ENCODE measurements around the gene B3GALT6. TPM values are rescaled to one million over a fixed set of nuclear protein-coding genes. Genes with fewer than 3 reads are reported as not detected.

B3GALT6 gene
- 20.5 and 27.3 TPM in 2 replicates for total RNA-seq

GRCh38 chr1:1232208-1232795 lies at the start of gene B3GALT6:
TSS of gene B3GALT6 (plus strand) at chr1:1232237. CDS start at chr1:1232279, 42 bp downstream.

DNA sequence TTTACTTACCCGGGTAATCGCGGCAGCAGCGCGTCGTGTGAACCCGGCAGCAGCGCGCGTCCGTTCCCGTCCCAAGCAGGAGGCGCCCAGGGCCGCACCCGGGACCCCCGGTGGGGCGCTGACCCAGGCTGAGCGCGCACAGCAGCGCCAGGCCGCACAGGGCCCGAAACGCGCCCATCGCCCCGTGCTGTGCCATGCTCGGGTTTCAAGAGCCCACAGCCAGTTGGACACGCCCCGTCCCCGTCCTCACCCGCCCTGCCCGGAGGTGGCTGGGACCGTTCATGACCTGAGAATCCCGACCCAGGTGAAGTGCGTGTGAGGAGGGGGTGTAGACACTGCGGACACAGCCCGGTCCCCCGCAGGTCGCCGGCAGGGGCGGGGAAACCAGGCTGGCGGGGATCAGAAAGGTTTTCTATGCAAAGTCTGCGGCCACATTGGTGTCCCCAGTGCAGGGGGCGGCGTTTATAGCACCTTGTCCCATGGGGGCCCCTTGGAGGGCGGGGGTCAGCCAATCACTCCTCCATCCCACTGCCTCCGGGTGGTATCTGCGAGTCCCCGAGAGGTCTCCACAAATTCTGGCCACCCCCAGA lies 25.6 kb upstream of the B3GALT6 start, which contains the start of gene TNFRSF18:
Gene TNFRSF18, minus strand, starts transcription at position 217 of the 590 bp plus-strand sequence. Its CDS starts 21 bp downstream, at position 196.

DNA sequence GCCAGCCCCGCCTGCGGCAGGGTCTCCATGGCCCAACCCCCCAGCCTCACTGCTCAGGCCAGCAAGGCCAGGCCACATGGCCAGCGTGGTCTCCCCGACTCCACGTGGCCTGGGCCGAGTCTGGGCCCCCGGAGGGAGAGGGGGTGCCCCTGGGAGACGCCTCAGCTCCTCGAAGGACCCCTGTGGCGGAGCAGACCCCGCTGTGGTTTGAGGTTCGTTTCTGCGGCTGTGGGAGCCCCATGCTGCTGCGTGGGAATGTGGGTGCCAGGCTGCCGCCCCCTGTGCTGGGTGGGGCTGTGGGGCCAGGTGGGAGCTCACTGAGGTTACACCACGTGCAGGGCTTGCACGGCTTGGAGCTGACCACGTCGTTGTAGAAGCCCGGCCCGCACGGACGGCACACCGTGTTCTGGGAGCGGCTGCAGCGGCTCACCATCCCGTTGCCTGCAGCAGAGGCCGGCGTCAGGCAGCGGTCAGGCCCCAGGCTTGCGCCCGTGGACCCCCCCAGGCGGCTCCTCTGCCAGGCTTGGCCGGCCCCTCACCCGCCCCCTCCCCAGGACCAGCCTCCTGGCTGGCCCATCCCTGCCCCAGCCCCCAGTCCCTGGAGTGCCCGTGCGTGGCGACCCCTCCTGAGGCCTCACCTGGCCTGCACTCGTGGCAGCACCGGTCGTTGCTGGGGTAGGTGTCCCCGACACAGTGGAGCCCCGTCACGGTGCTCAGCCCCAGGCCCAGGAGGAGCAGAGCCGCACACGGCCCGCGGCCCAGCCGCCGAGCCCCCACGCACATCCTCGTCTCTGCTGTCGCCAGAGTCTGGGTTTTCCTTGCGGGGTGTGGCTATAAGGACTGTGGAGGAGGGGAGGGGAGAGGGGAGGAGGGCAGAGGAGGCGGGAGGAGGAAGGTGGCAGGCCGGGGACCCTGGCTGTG lies 18.4 kb upstream of the B3GALT6 start, which contains the start of gene TNFRSF4:
Gene TNFRSF4, minus strand, starts transcription at position 809 of the 921 bp plus-strand sequence. Its CDS starts 26 bp downstream, at position 783.

GRCh38 chr1:1231400-1232207 lies 433 bp upstream of the B3GALT6 start, which contains the start of gene SDF4:
TSS of gene SDF4 (minus strand) at chr1:1232001. CDS start at chr1:1228772, 3,229 bp downstream.

DNA sequence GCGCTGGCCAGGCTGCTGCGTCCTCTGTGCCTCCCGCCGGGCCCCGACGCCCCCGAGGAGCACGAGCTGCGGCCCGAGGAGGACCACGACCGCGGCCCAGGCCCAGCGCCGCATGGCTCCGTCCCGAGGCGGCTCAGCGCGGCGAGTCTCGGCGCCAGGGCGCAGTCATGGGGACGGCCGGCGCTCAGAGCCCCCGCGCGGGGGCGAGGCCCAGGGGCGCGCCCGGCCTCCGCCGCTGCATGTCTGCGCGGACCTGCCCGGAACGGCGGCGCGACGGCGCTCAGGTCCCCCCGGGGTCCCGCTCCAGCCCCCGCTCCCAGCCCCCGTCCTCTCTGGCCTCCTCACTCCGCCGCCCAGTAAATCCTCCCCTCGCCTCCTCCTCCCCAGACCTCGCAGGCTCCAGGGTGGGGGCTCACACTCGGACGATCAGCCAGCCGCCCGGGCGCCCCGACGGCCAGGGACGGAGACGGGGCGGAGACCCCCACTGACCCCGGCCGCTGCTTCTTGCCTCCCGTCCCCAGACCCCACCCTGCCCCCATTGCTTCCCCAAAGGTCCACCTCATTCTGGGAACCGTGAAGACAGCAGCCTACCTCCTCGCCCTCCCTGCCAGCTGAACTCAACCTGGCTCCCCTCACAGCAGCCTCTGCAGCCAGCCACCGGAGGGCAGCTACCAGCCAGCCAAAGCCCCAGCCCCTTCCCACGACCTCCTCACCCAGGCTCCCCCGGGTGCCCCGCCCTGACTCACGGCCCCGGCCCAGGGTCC lies 14.7 kb downstream of the B3GALT6 start, which contains the start of gene C1QTNF12:
Gene C1QTNF12, minus strand, starts transcription at position 146 of the 764 bp plus-strand sequence. Its CDS starts 32 bp downstream, at position 114.

DNA sequence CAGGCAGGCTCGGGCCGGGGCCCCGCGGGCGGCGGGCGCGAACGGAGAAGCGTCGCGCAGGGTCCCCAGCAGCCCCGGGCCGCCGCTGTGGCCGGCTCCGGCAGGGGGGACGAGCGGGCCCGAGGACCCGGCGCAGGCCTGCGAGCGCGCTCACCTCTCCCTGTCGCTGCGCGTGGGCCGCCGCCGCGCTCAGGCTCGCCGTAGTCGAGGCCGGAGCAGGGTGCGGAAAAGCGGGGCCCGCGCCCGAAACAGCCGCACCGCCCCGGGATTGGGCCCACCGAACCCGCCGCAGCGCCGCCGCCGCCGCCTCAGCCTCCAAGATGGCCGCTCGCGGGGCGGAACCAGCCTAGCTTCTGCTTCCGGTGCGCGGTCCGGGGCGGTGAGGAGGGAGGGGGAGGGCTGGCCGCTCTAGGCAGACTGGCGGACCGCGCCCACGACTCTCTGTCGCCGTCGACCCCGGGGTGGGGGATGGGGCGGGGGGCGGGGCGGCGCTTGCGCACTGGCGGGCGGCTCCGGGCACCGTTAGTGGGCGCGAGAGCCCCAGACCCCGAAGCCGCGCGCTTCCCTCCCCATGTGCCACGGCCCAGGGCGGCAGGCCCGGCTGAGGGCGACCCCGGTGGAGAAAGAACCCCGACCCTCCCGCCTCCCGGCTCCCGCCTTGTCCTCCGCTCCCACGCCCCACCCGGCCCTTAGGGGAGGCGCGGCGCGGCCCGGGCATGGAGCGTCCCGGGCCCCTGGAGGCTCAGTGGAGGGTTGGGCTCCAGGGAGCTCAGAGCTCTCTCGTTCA lies 41.7 kb downstream of the B3GALT6 start, which contains the start of gene UBE2J2:
Gene UBE2J2, minus strand, starts transcription at position 343 of the 787 bp plus-strand sequence. CDS start 5,862 bp downstream, outside the sequence.

Other genes starting within 250 kb of the B3GALT6 start
- gene HES4, start 232.1 kb upstream of the B3GALT6 start, total RNA-seq = 9.4 and 9.9 TPM in 2 replicates
- 51.7 and 52.4 TPM in 2 replicates for gene ISG15, start 218.7 kb upstream of the B3GALT6 start, total RNA-seq
- gene AGRN, start 212.1 kb upstream of the B3GALT6 start, total RNA-seq = 66.3 and 68.1 TPM in 2 replicates
- not detected in 2 replicates for gene RNF223, start 157.9 kb upstream of the B3GALT6 start, total RNA-seq
- gene C1orf159, start 116.1 kb upstream of the B3GALT6 start, total RNA-seq = 8.6 and 11.8 TPM in 2 replicates
- not detected in 2 replicates for gene TTLL10, start 58.4 kb upstream of the B3GALT6 start, total RNA-seq
- not detected in 2 replicates for gene TNFRSF18, start 25.6 kb upstream of the B3GALT6 start, total RNA-seq
- 0.57 and 0.93 TPM in 2 replicates for gene TNFRSF4, start 18.1 kb upstream of the B3GALT6 start, total RNA-seq
- gene SDF4, start 236 bp upstream of the B3GALT6 start, total RNA-seq = 91.1 and 105 TPM in 2 replicates
- gene C1QTNF12, start 14.5 kb downstream of the B3GALT6 start, total RNA-seq = 1.1 TPM in 1 of 2 replicates, not detected in the other
- gene UBE2J2, start 41.6 kb downstream of the B3GALT6 start, total RNA-seq = 50.0 and 53.1 TPM in 2 replicates
- 0.66 and 0.93 TPM in 2 replicates for gene SCNN1D, start 48.2 kb downstream of the B3GALT6 start, total RNA-seq
- gene ACAP3, start 75.7 kb downstream of the B3GALT6 start, total RNA-seq = 19.7 and 22.7 TPM in 2 replicates
- gene PUSL1, start 76.4 kb downstream of the B3GALT6 start, total RNA-seq = 21.0 and 22.9 TPM in 2 replicates
- gene INTS11, start 92.4 kb downstream of the B3GALT6 start, total RNA-seq = 64.1 and 71.4 TPM in 2 replicates
- 15.6 and 21.5 TPM in 2 replicates for gene CPTP, start 92.6 kb downstream of the B3GALT6 start, total RNA-seq
- 0.13 and 0.22 TPM in 2 replicates for gene TAS1R3, start 99.0 kb downstream of the B3GALT6 start, total RNA-seq
- gene DVL1, start 117.2 kb downstream of the B3GALT6 start, total RNA-seq = 28.9 and 38.4 TPM in 2 replicates
- 0.80 and 1.2 TPM in 2 replicates for gene MXRA8, start 126.3 kb downstream of the B3GALT6 start, total RNA-seq
- 94.9 and 99.4 TPM in 2 replicates for gene AURKAIP1, start 143.0 kb downstream of the B3GALT6 start, total RNA-seq
- gene CCNL2, start 167.1 kb downstream of the B3GALT6 start, total RNA-seq = 140 and 162 TPM in 2 replicates
- gene MRPL20, start 175.1 kb downstream of the B3GALT6 start, total RNA-seq = 100 and 116 TPM in 2 replicates
- gene ANKRD65, start 189.0 kb downstream of the B3GALT6 start, total RNA-seq = 0.07 and 0.13 TPM in 2 replicates
- 1.3 and 2.9 TPM in 2 replicates for gene VWA1, start 203.5 kb downstream of the B3GALT6 start, total RNA-seq
- not detected in 2 replicates for gene ATAD3C, start 217.5 kb downstream of the B3GALT6 start, total RNA-seq
- 33.0 and 38.4 TPM in 2 replicates for gene ATAD3B, start 239.5 kb downstream of the B3GALT6 start, total RNA-seq